Activated CD4-positive, alpha-beta T cell treated with anti-CD3 and anti-CD28 coated beads, Interleukin-2, amount 10 ng/mL, durations not matched to agents 7 days and 5 days (primary cell): ENCODE data around the gene TANGO2. TPM values are rescaled to one million over a fixed set of nuclear protein-coding genes. Genes with fewer than 3 reads are reported as not detected.

ENCODE experiments used
- CTCF ChIA-PET: fragments of 350-600 bp; sonication (Branson Sonifier 250); formaldehyde crosslinking; loops from one replicate; lab custom pipeline; 2021; ENCODE audit warnings: antibody characterized with exemption; lab: Charles Lee
- POLR2A ChIA-PET: fragments of 350-600 bp; sonication (Branson Sonifier 250); formaldehyde crosslinking; loops from one replicate; lab custom pipeline; 2021; ENCODE audit warnings: antibody characterized with exemption; lab: Charles Lee
- DNase-seq: peaks from one replicate; pipeline ENCODE4 v3.0.0-alpha.2; 2020
- H3K27ac Mint-ChIP-seq: one replicate; pipeline ENCODE4 v1.8.0; 2021; ENCODE audit warnings: mild to moderate bottlenecking, moderate library complexity, mixed read lengths
- H3K27me3 Mint-ChIP-seq: one replicate; pipeline ENCODE4 v1.8.0; 2021; ENCODE audit warnings: mixed read lengths
- H3K36me3 Mint-ChIP-seq: one replicate; pipeline ENCODE4 v1.8.0; 2021; ENCODE audit warnings: low read depth, mixed read lengths
- H3K4me1 Mint-ChIP-seq: one replicate; pipeline ENCODE4 v1.8.0; 2021; ENCODE audit warnings: mixed read lengths
- H3K4me3 Mint-ChIP-seq: one replicate; pipeline ENCODE4 v1.8.0; 2021; ENCODE audit warnings: mild to moderate bottlenecking, moderate library complexity, mixed read lengths
- H3K9me3 Mint-ChIP-seq: one replicate; pipeline ENCODE4 v1.8.0; 2021; ENCODE audit warnings: mixed read lengths
- total RNA-seq, 2 experiments: library from RNA; stranded (reverse); gene quantifications; one replicate each; pipeline ENCODE4 v1.2.3, GENCODE V29; 2021

TANGO2 gene
- total RNA-seq, 2 experiments from 2014 or later: 36.7 to 39.7 TPM

DNA sequence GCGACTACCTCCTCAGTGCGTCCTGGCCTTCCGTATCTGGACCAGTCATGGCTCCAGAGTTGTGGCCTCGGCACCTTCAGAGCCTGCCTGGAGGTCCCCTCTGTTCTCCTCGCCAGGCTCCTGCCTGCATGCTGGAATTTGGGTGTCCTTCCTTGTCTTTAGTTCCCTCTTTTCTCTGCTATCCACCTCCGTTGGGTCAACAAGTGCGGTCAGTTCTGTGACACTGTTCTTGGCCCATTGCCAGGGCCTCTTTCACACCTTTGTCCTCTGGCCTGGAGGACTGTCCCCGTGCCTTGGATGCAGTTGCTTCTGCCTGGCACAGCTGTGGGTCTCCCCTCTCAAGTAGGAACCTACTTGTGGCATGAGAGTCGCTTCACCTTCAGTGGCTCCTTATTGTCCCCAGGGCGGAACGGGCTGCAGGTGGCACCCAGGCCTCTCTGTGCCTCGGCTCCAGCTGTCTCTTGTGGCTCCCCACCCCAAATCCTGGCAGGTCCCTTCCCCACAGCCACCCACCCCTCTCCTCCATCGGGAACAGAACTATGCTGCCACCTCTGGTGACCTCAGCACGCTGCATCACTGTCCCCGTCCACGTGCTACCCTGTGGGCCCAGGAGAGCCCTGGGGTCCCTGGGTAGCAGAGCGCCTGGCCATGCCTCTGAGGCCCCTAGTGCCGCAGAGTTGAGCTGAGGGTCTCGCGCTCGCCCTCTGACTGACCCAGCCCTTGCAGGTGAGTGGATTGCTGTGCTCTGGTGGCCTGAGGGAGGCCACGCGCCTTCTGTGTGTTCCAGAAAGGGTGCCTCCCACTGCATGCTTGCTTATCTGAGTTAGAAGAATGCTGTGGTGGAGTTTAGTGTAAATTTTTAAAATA lies 63.9 kb downstream of the TANGO2 start:
- peaks cover 32% of the 10 kb centered on the region for H3K36me3 Mint-ChIP-seq
- DNase-seq: peak; percentile 35
- no peak overlapping the region for H3K27ac Mint-ChIP-seq
- POLR2A ChIA-PET: no interaction called here
- no peaks in the 10 kb centered on the region for H3K27me3 Mint-ChIP-seq
- peaks cover 48% of the 10 kb centered on the region for H3K4me1 Mint-ChIP-seq
- no peaks in the 10 kb centered on the region for H3K9me3 Mint-ChIP-seq
- H3K4me3 Mint-ChIP-seq: no peak overlapping the region
- CTCF ChIA-PET: interaction anchor here (0.8 to 1.2 kb wide), 3 partner anchors 11 to 45 kb away, joined by 3 to 4 read pairs (median 3); partner anchors contain the start of gene RANBP1

DNA sequence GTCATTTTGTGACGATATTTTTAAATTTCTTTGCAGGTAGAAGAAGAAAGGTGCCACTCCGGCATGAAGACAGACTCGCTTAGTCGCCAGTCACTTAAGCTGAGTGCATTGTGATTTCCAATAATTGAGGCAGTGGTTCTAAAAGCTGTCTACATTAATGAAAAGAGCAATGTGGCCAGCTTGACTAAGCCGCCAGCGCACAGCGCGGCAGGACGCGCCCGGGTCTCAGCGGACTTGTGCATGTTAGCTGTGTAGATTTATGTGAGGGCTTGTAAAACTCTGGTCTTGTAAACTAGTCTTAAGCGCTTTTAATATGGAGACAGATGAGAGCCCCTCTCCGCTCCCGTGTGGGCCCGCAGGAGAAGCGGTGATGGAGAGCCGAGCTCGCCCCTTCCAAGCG lies 64.7 kb downstream of the TANGO2 start:
- H3K27me3 Mint-ChIP-seq: no peaks in the 10 kb centered on the region
- peaks cover 39% of the 10 kb centered on the region for H3K36me3 Mint-ChIP-seq
- no peak for DNase-seq
- H3K9me3 Mint-ChIP-seq: no peaks in the 10 kb centered on the region
- H3K27ac Mint-ChIP-seq: no peak overlapping the region
- H3K4me3 Mint-ChIP-seq: no peak overlapping the region
- peaks cover 47% of the 10 kb centered on the region for H3K4me1 Mint-ChIP-seq
- ChIA-PET POLR2A (no interaction called here), CTCF (interaction anchor here (0.9 to 1.2 kb wide), 2 partner anchors 25 to 44 kb away, joined by 4 to 6 read pairs; no protein-coding TSS in a partner anchor)

DNA sequence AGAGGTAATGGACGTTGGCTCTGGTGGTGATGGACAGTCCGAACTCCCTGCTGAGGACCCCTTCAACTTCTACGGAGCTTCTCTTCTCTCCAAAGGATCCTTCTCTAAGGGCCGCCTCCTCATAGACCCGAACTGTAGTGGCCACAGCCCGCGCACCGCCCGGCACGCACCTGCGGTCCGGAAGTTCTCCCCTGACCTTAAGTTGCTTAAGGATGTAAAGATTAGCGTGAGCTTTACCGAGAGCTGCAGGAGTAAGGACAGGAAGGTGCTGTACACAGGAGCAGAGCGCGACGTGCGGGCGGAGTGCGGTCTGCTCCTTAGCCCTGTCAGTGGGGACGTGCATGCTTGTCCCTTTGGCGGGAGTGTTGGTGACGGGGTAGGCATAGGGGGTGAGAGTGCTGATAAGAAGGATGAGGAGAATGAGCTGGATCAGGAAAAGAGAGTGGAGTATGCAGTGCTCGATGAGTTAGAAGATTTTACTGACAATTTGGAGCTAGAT lies 65.2 kb downstream of the TANGO2 start:
- no peak overlapping the region for H3K27ac Mint-ChIP-seq
- peaks cover 44% of the 10 kb centered on the region for H3K4me1 Mint-ChIP-seq
- no peaks in the 10 kb centered on the region for H3K27me3 Mint-ChIP-seq
- POLR2A ChIA-PET: no interaction called here
- H3K36me3 Mint-ChIP-seq: peaks cover 43% of the 10 kb centered on the region
- H3K4me3 Mint-ChIP-seq: no peak overlapping the region
- CTCF ChIA-PET: interaction anchor here (0.9 to 1.2 kb wide), 2 partner anchors 25 to 43 kb away, joined by 4 to 6 read pairs; no protein-coding TSS in a partner anchor
- DNase-seq: no peak
- no peaks in the 10 kb centered on the region for H3K9me3 Mint-ChIP-seq

DNA sequence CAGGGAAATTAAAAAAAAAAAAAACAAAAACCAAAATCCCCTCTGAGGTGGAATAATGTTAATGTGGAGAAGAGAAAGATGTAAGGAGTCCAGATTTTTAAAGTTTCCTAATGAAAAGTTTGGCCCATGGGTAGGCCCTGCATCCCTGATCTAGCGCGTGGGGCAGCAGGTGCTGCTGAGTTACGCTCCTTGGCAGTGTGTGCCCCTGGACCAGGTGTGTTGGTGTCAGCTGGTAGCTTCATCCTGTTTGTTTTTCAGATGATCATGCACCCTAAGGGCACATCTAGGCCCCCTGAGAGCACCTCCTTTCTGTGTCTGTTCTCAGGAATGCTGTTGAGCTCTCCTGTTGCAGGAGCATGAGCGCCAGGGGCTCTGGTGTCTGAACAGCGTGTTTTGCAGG lies 65.9 kb downstream of the TANGO2 start:
- Mint-ChIP-seq H3K4me1 (peaks cover 43% of the 10 kb centered on the region), H3K36me3 (peaks cover 45% of the 10 kb centered on the region), H3K27ac (no peak overlapping the region), H3K27me3 (no peaks in the 10 kb centered on the region), H3K9me3 (no peaks in the 10 kb centered on the region), H3K4me3 (no peak overlapping the region)
- POLR2A ChIA-PET: no interaction called here
- DNase-seq: no peak
- CTCF ChIA-PET: interaction anchor here (1.2 kb wide), 1 partner anchor 24 kb away, joined by 6 read pairs; no protein-coding TSS in a partner anchor

DNA sequence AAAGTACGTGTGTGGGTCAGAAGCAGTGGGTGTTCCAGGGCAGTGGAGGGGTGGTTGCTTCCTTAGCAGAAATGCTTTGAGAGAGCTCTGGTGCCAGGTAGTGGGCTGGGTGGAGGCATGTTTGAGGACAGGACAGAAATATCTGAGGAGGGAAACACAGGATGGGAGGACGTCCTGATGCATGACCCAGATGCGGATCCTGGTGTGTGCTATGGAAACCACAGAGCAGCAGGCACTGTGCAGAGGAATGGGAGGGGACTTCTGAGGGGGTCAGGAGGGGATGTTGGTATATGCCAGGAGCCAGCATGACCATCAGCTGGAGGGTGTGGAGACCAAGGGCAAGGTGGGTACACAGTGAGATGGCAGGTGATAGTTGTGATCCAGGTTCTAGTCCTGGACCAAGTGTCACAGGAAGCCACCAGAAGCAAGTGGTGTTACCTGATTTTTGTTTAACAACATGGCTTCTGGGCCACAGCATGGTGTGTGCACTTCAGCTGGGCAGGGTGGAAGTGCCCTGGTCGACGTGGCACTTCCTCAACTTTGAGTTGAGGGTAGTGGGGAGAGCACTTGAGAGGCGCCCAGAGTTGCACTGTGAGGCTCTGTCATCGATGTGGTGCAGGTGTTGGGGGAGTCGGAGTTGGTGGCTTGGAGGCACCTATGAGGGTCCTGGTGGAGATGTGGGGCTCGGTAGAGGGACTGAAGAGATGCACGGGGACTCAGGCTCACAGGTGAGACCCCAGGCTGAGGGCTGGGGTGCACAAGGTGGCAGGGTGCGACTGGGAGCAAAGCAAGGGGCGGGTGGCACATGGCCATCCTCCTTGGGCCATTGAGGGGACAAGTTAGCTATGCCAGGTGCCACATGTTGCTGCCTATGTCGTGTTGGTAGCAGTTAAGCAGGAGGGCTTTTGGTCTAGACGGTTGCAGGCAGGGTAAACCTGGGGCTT lies 66.7 kb downstream of the TANGO2 start:
- no peaks in the 10 kb centered on the region for H3K27me3 Mint-ChIP-seq
- H3K27ac Mint-ChIP-seq: no peak overlapping the region
- peaks cover 35% of the 10 kb centered on the region for H3K4me1 Mint-ChIP-seq
- peaks cover 53% of the 10 kb centered on the region for H3K36me3 Mint-ChIP-seq
- CTCF ChIA-PET: no interaction called here
- no peak for DNase-seq
- no peak overlapping the region for H3K4me3 Mint-ChIP-seq
- POLR2A ChIA-PET: no interaction called here
- no peaks in the 10 kb centered on the region for H3K9me3 Mint-ChIP-seq

DNA sequence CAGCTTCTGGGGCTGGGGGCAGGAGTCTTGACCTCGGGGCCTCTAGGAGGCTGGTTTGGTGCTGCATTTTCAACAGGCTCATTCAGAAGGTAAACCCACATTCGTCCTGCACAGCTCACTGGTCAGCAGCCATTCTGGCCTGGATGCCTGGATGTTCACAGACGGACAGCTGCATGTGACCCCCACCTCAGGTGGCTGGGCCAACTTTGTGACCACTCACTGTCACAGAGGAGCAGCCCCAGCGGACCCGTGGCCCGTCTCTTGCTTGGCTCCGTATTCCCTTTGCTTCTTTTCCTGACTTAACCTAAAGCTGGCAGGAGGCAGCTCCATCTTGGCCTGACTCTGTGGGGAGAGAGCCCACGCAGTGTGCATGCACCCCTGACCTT lies 67.3 kb downstream of the TANGO2 start:
- H3K4me1 Mint-ChIP-seq: peaks cover 28% of the 10 kb centered on the region
- H3K9me3 Mint-ChIP-seq: no peaks in the 10 kb centered on the region
- no peak for DNase-seq
- H3K4me3 Mint-ChIP-seq: no peak overlapping the region
- POLR2A ChIA-PET: no interaction called here
- H3K36me3 Mint-ChIP-seq: peaks cover 56% of the 10 kb centered on the region
- CTCF ChIA-PET: no interaction called here
- H3K27ac Mint-ChIP-seq: no peak overlapping the region
- no peaks in the 10 kb centered on the region for H3K27me3 Mint-ChIP-seq

DNA sequence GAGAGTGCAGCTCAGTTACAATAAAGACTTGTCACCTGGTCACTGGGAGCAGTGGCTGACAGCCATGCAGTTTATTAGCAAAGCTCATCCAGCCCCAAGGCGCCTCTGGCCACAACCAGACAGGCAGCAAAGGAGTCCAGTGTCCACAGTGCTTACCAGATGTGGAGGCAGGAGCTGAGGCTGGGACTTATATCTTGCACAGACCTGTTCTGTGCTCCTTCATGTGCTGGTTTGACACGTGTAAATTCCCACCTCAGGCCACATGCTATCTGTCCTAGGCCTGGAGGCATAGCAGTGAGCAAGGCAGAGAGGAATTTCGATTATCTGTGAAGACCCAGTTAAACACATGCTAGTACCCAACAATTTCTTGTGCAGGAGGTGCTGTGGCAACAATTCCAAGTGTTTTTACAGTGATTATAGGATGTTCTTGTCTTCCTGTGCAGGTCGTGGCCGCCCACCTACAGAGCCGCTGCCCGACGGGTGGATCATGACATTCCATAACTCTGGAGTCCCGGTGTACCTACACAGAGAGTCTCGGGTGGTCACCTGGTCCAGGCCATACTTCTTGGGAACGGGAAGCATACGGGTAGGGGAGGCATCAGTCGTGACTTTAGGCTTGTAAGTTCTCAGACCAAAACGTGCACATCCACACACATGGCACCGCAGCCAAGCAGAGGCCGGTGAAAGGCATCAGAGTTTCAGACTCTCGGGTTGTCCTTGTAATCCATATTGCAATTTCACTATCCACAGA lies 68.5 kb downstream of the TANGO2 start:
- Mint-ChIP-seq H3K36me3 (peaks cover 67% of the 10 kb centered on the region), H3K9me3 (no peaks in the 10 kb centered on the region), H3K27me3 (no peaks in the 10 kb centered on the region), H3K4me3 (no peak overlapping the region), H3K4me1 (peaks cover 23% of the 10 kb centered on the region), H3K27ac (no peak overlapping the region)
- POLR2A ChIA-PET: no interaction called here
- DNase-seq: no peak
- CTCF ChIA-PET: no interaction called here

DNA sequence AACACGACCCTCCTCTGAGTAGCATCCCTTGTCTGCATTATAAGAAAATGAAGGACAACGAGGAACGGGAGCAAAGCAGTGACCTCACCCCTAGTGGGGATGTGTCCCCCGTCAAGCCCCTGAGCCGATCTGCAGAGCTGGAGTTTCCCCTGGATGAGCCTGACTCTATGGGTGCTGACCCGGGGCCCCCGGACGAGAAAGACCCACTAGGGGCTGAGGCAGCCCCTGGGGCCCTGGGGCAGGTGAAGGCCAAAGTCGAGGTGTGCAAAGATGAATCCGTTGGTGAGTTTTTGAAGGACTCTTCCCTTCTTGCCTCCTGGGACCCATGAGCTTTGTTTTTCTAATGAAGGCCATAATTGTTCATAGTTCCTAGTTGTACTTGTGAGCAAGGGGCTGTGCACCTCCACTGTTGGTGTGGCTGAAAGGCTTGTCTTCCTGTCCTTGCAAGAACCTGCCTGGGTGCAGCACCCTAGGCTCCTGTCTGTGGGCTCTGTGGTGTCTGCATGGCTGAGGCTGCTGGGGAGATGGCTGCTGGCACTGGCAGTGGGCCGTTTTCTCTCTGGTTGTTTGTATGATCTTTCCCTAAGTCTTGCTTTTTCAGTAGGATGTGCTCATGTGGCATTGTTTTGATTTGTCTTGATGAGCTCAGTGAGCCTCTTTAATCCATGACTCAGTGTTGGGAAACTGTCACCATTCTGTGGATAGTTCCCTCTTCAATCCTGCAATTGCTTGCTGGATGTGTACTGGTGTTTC lies 69.2 kb downstream of the TANGO2 start:
- Mint-ChIP-seq H3K27ac (no peak overlapping the region), H3K4me1 (peaks cover 18% of the 10 kb centered on the region), H3K27me3 (no peaks in the 10 kb centered on the region), H3K9me3 (no peaks in the 10 kb centered on the region), H3K36me3 (peaks cover 75% of the 10 kb centered on the region), H3K4me3 (no peak overlapping the region)
- ChIA-PET POLR2A (no interaction called here), CTCF (no interaction called here)
- no peak for DNase-seq

DNA sequence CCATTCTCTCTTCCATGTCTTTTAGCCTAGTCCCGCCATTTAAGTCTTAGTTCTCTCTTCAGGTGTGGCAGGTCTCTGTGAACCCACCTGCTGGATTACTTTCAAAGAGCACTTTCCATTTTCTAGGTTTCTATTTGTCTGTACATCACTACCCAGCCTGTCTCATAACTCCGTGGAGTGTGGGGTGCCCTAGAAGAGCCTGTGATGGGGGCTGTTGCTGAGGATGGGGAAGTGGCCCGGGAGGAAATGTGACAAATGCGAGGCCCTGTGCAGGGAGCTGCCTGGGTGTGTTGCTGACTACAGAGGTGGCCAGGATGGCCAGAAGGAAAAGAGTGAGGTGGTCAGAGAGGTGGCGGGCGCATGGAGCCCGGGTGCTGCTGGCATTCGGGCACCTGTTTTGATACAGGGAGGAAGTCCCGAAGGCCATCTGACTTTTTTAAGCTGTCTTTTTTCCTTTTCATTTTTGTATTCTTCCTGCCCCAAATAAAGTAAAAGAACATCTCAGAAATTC lies 69.9 kb downstream of the TANGO2 start:
- no peaks in the 10 kb centered on the region for H3K9me3 Mint-ChIP-seq
- H3K27ac Mint-ChIP-seq: no peak overlapping the region
- H3K4me3 Mint-ChIP-seq: no peak overlapping the region
- no peaks in the 10 kb centered on the region for H3K27me3 Mint-ChIP-seq
- ChIA-PET POLR2A (no interaction called here), CTCF (interaction anchor here (0.8 kb wide), 1 partner anchor 8 kb away, joined by 3 read pairs; no protein-coding TSS in a partner anchor)
- H3K4me1 Mint-ChIP-seq: peaks cover 22% of the 10 kb centered on the region
- H3K36me3 Mint-ChIP-seq: peaks cover 81% of the 10 kb centered on the region
- no peak for DNase-seq

DNA sequence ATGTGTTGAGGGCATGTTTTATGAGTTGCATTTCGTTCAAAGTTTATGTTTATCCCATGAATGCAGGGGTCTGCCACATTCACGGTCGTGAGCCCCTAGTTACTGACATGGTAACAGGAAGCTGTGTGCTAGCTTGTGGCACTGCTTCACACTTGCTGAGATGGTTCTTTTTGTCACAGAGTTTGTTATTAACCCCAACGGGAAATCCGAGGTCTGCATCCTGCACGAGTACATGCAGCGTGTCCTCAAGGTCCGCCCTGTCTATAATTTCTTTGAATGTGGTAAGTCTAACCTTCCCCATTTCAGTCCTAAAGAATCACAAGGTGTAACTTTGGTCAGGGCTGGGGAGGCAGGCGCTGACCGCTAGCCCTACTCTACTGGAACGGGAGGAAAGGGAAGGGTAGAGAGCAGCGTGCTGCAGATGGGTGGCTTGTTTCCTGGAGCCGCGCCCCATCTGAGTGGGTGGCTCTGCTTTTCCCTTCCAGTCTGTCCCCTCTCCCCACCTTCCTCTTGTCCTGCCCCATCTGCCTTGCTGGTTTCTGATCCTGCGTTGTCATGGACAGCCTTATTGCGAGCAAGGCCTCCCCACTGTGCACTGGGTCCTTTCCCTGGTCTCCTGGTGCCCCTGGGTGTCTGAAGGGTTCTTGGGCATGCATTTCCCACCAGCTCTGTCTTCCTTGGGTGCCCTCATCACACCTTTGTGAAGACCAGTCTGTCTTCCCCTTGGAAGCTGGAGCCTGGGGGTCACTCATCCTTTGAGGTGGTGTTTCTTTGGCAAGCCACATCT lies 71.0 kb downstream of the TANGO2 start:
- Mint-ChIP-seq H3K27ac (no peak overlapping the region), H3K4me1 (peaks cover 22% of the 10 kb centered on the region), H3K27me3 (no peaks in the 10 kb centered on the region), H3K9me3 (no peaks in the 10 kb centered on the region), H3K36me3 (peaks cover 83% of the 10 kb centered on the region), H3K4me3 (no peak overlapping the region)
- ChIA-PET CTCF (interaction anchor here (0.8 to 1.6 kb wide), 2 partner anchors 9 kb away, joined by 3 to 4 read pairs; no protein-coding TSS in a partner anchor), POLR2A (no interaction called here)
- no peak for DNase-seq

DNA sequence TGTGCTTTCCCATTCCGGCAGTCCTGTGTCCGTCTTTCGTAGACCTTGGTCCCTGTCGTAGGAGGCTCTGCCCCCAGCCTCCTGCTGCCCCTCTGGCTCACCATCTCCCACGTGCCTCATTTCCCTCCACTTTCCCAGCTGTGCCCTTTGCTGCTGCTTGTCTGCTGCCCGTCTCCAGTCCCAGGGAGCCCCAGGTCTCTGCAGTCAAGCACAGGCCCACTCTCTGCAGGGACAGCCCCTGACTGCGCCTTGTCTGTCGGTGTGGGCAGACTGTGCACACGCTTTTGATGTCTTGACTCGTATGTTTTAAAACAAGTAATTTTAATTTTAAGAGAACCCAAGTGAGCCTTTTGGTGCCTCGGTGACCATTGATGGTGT lies 71.6 kb downstream of the TANGO2 start:
- Mint-ChIP-seq H3K27me3 (no peaks in the 10 kb centered on the region), H3K36me3 (peaks cover 83% of the 10 kb centered on the region), H3K4me3 (no peak overlapping the region), H3K4me1 (peaks cover 25% of the 10 kb centered on the region), H3K9me3 (no peaks in the 10 kb centered on the region), H3K27ac (no peak overlapping the region)
- POLR2A ChIA-PET: no interaction called here
- CTCF ChIA-PET: interaction anchor here (1.6 kb wide), 1 partner anchor 9 kb away, joined by 4 read pairs; no protein-coding TSS in a partner anchor
- DNase-seq: no peak
